ENCODE results near the gene ST6GALNAC6. TPM values are rescaled to one million over a fixed set of nuclear protein-coding genes. Genes with fewer than 3 reads are reported as not detected.

The ST6GALNAC6 gene
- total and polyA plus RNA-seq, 2 of the 4 experiments (the other 2 are of a cell fraction) = 35.7 to 48.6 TPM

GRCh38 chr9:127931092-127931881, 31.9 kb upstream of the ST6GALNAC6 start:
- Histone ChIP-seq H2BK15ac (ENCODE audit: low read depth, low read length) (peak overlapping the region; percentile 19; the same call in 1 of the 3 replicates), H3K27ac (ENCODE audit: insufficient read depth, low read length) (peak overlapping the region; percentile 23), H4K20me1 (ENCODE audit: insufficient read depth, low read length) (peaks cover 23% of the 10 kb centered on the region), H3K14ac (replicated peaks; ENCODE audit: low read depth, low read length) (peak overlapping the region; percentile 53; the same call in 1 of the 2 replicates), H3K9me3 (ENCODE audit: control insufficient read depth, insufficient read depth, low read length) (no peaks in the 10 kb centered on the region), H3K4ac (ENCODE audit: low read depth, low read length) (peak overlapping the region; percentile 57), H4K5ac (ENCODE audit: low read depth, low read length) (peak overlapping the region; percentile 32), H3K9ac (ENCODE audit: low read depth, low read length) (peak overlapping the region; percentile 35), H2BK120ac (ENCODE audit: low read depth, low read length) (peak overlapping the region; percentile 65), H3K79me1 (ENCODE audit: low read depth in 1 of 2, low read length in 2 of 2) (peaks cover 7 to 41% of the 10 kb centered on the region in 2 experiments; a peak in 3 of 4 replicates), H2AK5ac (ENCODE audit: low read depth, low read length) (peak overlapping the region; percentile 89), H3K4me2 (ENCODE audit: low read depth, low read length) (peak overlapping the region; percentile 80), H4K8ac (ENCODE audit: low read depth in 2 of 2, low read length in 2 of 2) (peak overlapping the region; percentile 20 to 83; a peak in 3 of 4 replicates), H3K36me3 (ENCODE audit: control insufficient read depth, insufficient read depth, low read length) (peaks cover 6% of the 10 kb centered on the region), H2BK20ac (ENCODE audit: low read depth, low read length) (0 out of 2 replicates have a peak overlapping the region, but pooled peaks have one; percentile 16), H4K91ac (ENCODE audit: insufficient read depth, low read depth, low read length) (peak overlapping the region; percentile 57), H3K4me3 (ENCODE audit: insufficient read depth, low read depth, low read length) (peak overlapping the region; percentile 60), H2AFZ (replicated peaks; ENCODE audit: low read length, poor library complexity) (peak overlapping the region; percentile 92), H2BK5ac (ENCODE audit: low read depth, low read length, poor library complexity, severe bottlenecking) (peak overlapping the region; percentile 59), H3K4me1 (ENCODE audit: control insufficient read depth, insufficient read depth, low read length) (peaks cover 16% of the 10 kb centered on the region), H3K27me3 (ENCODE audit: control insufficient read depth, insufficient read depth, low read length) (no peaks in the 10 kb centered on the region), H3K9me1 (ENCODE audit: insufficient read depth, low read length) (peaks cover 32% of the 10 kb centered on the region), H3K18ac (ENCODE audit: low read depth, low read length) (peak overlapping the region; percentile 33), H2AK9ac (replicated peaks; ENCODE audit: low read depth, low read length, poor library complexity) (peak overlapping the region; percentile 97), H3K56ac (ENCODE audit: extremely low read depth, insufficient read depth, low read length) (no peak overlapping the region; the same call in 1 of the 2 replicates), H3K23ac (ENCODE audit: low read depth, low read length) (peak overlapping the region; percentile 39; the same call in 1 of the 2 replicates)
- in situ Hi-C loops (cut with MboI; ENCODE audit: low sequenced_read_pairs) = no loop called here
- DNase-seq = peak; percentile 74
- no TSS peak for BruUV-seq (replicated peaks)
- POLR2A ChIA-PET (ENCODE audit: unreplicated experiment) = no interaction called here
- intact Hi-C loops (cut with micrococcal nuclease) = no loop called here
- dilution Hi-C loops (cut with HindIII; ENCODE audit: low sequenced_read_pairs, unreplicated experiment) = no loop called here
- CTCF ChIA-PET = interaction anchor here (0.7 kb wide), 1 partner anchor 152 kb away, joined by 3 read pairs; no protein-coding TSS in a partner anchor
- whole genome bisulfite sequencing, 2 experiments (ENCODE audit: extremely low coverage in 2 of 2, insufficient read length in 1 of 2) = 10% methylated on average over 14 of the region's 18 CpGs; no CpG with 5 or more reads in 1 of the 2 experiments
- ATAC-seq (ENCODE audit: low read depth) = peak; percentile 47
- TF ChIP-seq CEBPB (IDR thresholded peaks at IDR 0.05; ENCODE audit: low read depth, low read length) (peak; percentile 64), CHD1 (IDR thresholded peaks at IDR 0.05; ENCODE audit: low read depth, low read length) (no peak), SMC3 (IDR thresholded peaks at IDR 0.05; ENCODE audit: low read depth, low read length) (no peak), MXI1 (IDR thresholded peaks at IDR 0.05; ENCODE audit: borderline replicate concordance, low read depth, low read length) (peak; percentile 49; the same call in 1 of the 2 replicates), NFE2L2 (IDR thresholded peaks at IDR 0.05; ENCODE audit: low read depth, low read length) (no peak), RAD21 (IDR thresholded peaks at IDR 0.05; ENCODE audit: low read length) (no peak), FOS (IDR thresholded peaks at IDR 0.05; ENCODE audit: low read depth, low read length) (peak; percentile 20; the same call in 1 of the 2 replicates), CTCF (conservative IDR thresholded peaks at IDR 0.05; ENCODE audit: low read depth, low read length) (no peak), RFX5 (IDR thresholded peaks at IDR 0.05; ENCODE audit: low read depth, low read length) (no peak), RCOR1 (IDR thresholded peaks at IDR 0.05; ENCODE audit: insufficient replicate concordance, low read length) (no peak), MAZ (IDR thresholded peaks at IDR 0.05; ENCODE audit: borderline replicate concordance, low read depth, low read length) (0 out of 2 replicates have a peak, but pooled peaks have one; percentile 16), USF2 (IDR thresholded peaks at IDR 0.05; ENCODE audit: low read depth, low read length) (peak; percentile 69; the same call in 1 of the 2 replicates), POLR2A (IDR thresholded peaks at IDR 0.05; ENCODE audit: low read depth, low read length) (peak; percentile 28; the same call in 1 of the 2 replicates), MAFK (IDR thresholded peaks at IDR 0.05; ENCODE audit: low read depth, low read length) (no peak), BHLHE40 (IDR thresholded peaks at IDR 0.05; ENCODE audit: low read depth, low read length) (peak; percentile 50)

Measured in IMR-90 (cell line).